OCI-M1 (cell line): ENCODE measurements around the gene C2orf49.

Experiments used
- DNase-seq: peaks from one replicate; lab custom pipeline; 2025; lab: John Stamatoyannopoulos, UW

C2orf49 gene

GRCh38 chr2:105337122-105338019, at the start of gene C2orf49:
C2orf49 (plus strand) TSS chr2:105337540; CDS start chr2:105337588, 48 bp downstream.
- DNase-seq = peak; percentile 94

- DNase-seq = peak; percentile 69
These were observed 49.6 kb upstream of the C2orf49 start for GRCh38 chr2:105287692-105288091.

GRCh38 chr2:105288133-105288532, 49.2 kb upstream of the C2orf49 start:
- DNase-seq = no peak

GRCh38 chr2:105290981-105291660, 46.2 kb upstream of the C2orf49 start:
- no peak for DNase-seq

- DNase-seq = no peak
These were observed 45.4 kb upstream of the C2orf49 start for GRCh38 chr2:105291981-105292380.

- no peak for DNase-seq
These were observed 43.3 kb upstream of the C2orf49 start for GRCh38 chr2:105294046-105294445.

GRCh38 chr2:105294844-105295481, 42.4 kb upstream of the C2orf49 start:
- peak; percentile 57 for DNase-seq

GRCh38 chr2:105296017-105296611, 41.2 kb upstream of the C2orf49 start:
- DNase-seq = no peak

GRCh38 chr2:105297216-105297615, 40.1 kb upstream of the C2orf49 start:
- DNase-seq = no peak

GRCh38 chr2:105298017-105298416, 39.3 kb upstream of the C2orf49 start:
- no peak for DNase-seq

- no peak for DNase-seq
These were observed 38.0 kb upstream of the C2orf49 start for GRCh38 chr2:105299290-105299689.

- no peak for DNase-seq
These were observed 35.7 kb upstream of the C2orf49 start for GRCh38 chr2:105301646-105302045.

- no peak for DNase-seq
These were observed 30.2 kb upstream of the C2orf49 start for GRCh38 chr2:105307146-105307545.

- no peak for DNase-seq
These were observed 29.8 kb upstream of the C2orf49 start for GRCh38 chr2:105307550-105307949.

GRCh38 chr2:105307962-105308361, 29.4 kb upstream of the C2orf49 start:
- no peak for DNase-seq

- no peak for DNase-seq
These were observed 28.8 kb upstream of the C2orf49 start for GRCh38 chr2:105308382-105309146.

- DNase-seq = peak; percentile 15
These were observed 28.2 kb upstream of the C2orf49 start for GRCh38 chr2:105309147-105309545.

GRCh38 chr2:105313877-105314276, 23.5 kb upstream of the C2orf49 start:
- DNase-seq = peak; percentile 42

- DNase-seq = no peak
These were observed 22.0 kb upstream of the C2orf49 start for GRCh38 chr2:105315314-105315713.

GRCh38 chr2:105317937-105318336, 19.4 kb upstream of the C2orf49 start:
- no peak for DNase-seq

- no peak for DNase-seq
These were observed 16.6 kb upstream of the C2orf49 start for GRCh38 chr2:105320651-105321215.
